Stimulated activated CD4-positive, alpha-beta T cell treated with anti-CD3 and anti-CD28 coated beads, Interleukin-15, amount 100 ng/mL, for 1 hour (primary cell): Measurements from ENCODE around the gene ZNHIT2.

Source experiments
- DNase-seq, 2 donors: peaks; one replicate each; pipeline ENCODE4 v3.0.0-alpha.2; 2020; ENCODE audit warnings: low read depth in 1 of 2, low spot score in 1 of 2

The ZNHIT2 gene

GRCh38 chr11:65072631-65072966, 44.9 kb downstream of the ZNHIT2 start:
- DNase-seq = no peak

GRCh38 chr11:65071907-65072630, 45.4 kb downstream of the ZNHIT2 start:
- DNase-seq = no peak

DNA sequence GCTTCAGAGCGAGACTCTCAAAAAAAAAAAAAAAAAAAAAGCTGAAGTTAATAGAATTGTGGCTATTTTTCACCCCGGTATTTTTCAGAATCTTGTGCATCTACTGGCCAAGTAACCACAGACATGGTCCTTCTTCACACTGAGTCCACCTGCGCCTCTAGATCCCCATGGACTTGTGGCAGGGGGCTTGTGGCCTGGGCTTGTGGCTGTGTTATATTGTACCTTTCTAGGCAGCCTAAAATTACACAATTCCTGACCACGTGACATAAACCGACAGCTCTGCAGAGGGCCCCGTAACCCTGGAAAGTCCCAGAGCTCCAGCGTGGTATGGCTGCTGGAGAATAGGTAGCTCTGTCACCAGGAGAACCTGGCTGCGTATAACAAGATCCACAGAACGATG, 48.3 kb downstream of the ZNHIT2 start:
- no peak for DNase-seq

- DNase-seq = no peak
Measured at GRCh38 chr11:65067446-65067845, 50.1 kb downstream of the ZNHIT2 start.

DNA sequence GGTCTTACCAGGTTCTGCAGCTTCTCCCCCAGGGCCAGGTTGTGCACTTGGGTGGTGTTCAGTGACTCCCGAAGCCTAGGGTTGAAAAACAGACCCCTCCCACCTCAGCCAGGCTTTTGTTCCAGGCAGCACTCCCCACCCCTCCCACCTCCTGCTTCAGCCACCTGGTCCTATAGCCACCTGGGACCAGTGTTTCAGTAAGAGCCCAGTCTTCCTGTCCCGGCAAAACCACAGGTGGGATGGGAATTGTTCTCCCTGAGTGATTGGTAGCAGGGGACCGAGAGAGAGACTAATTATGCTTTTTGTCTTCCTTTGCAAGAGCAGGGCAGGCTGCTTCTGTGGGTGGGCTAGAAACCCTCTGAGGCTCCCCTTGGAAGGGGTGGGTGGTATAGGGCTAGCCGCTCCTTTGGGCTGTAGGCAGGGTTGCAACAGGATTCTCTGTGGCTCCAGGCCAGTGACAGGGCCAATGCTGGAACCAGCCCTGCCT, 50.7 kb downstream of the ZNHIT2 start:
- no peak for DNase-seq
